Subcutaneous adipose tissue (tissue), 4 donors: ENCODE results near the gene EGFR. TPM values are rescaled to one million over a fixed set of nuclear protein-coding genes. Genes with fewer than 3 reads are reported as not detected.

Experiments
- CTCF ChIP-seq: fragments of 450-650 bp; IDR thresholded peaks from one replicate; pipeline ENCODE4 v1.5.1; 2016; ENCODE audit warnings: low read depth, mild to moderate bottlenecking, control low read depth, antibody characterized with exemption, moderate library complexity
- total RNA-seq, 4 donors: library from RNA; depleted of rRNA; stranded (reverse); fragments of >200 nt; gene quantifications; one replicate each; pipeline ENCODE4 v1.1.0, GENCODE V29; 2016

EGFR gene
- total RNA-seq, 4 donors from 2014 or later = 84.0 to 132 (median 102) TPM

- TF ChIP-seq CTCF = no peak
These were observed 205.3 kb downstream of the EGFR start for GRCh38 chr7:55224111-55224510.

GRCh38 chr7:55224810-55225209 is 206.0 kb downstream of the EGFR start:
- no peak for TF ChIP-seq CTCF

GRCh38 chr7:55230014-55230413 is 211.2 kb downstream of the EGFR start:
- TF ChIP-seq CTCF = no peak

GRCh38 chr7:55231736-55232280 is 213.0 kb downstream of the EGFR start:
- TF ChIP-seq CTCF = no peak

GRCh38 chr7:55233001-55233400 is 214.2 kb downstream of the EGFR start:
- no peak for TF ChIP-seq CTCF

GRCh38 chr7:55234408-55234807 is 215.6 kb downstream of the EGFR start:
- no peak for TF ChIP-seq CTCF

- TF ChIP-seq CTCF = no peak
These were observed 216.3 kb downstream of the EGFR start for GRCh38 chr7:55235115-55235514.
